HepG2 (cell line): ENCODE measurements around the gene UNC5CL. TPM values are rescaled to one million over a fixed set of nuclear protein-coding genes. Genes with fewer than 3 reads are reported as not detected.

Source experiments
- ATAC-seq: fragments of 200-7000 bp; cut with Tn5 transposase; 3 replicates; pipeline ENCODE4 v1.9.1; 2020; ENCODE audit warnings: mild to moderate bottlenecking, moderate library complexity
- BruUV-seq: library from RNA; stranded (reverse); fragments of 400-500 nt; replicated peaks from 2 replicates; lab custom pipeline; 2021; lab: Mats Ljungman, UMichigan
- CTCF ChIA-PET: fragments of 300-600 bp; formaldehyde crosslinking; extraction: SDS; loops from one replicate; lab custom pipeline; 2021; ENCODE audit warnings: low total read pairs, inconsistent platforms, low intra/inter-chr PET ratio; lab: Yijun Ruan, JAX
- POLR2A ChIA-PET: fragments of 350-600 bp; sonication (Branson Sonifier 250); formaldehyde crosslinking; loops from one replicate; lab custom pipeline; 2020; ENCODE audit warnings: antibody characterized with exemption, inconsistent platforms; lab: Yijun Ruan, JAX
- DNase-seq: peaks from one replicate; pipeline ENCODE4 v3.0.0-alpha.2; 2015; ENCODE audit warnings: low spot score
- FAIRE-seq: peaks from 3 replicates; lab custom pipeline; 2011; peaks lifted over from hg19 to GRCh38; lab: Jason Lieb, UNC
- H2AFZ ChIP-seq: one replicate; pipeline ENCODE4 v1.6.1; 2011; ENCODE audit warnings: low read length, inconsistent platforms
- H3K27ac ChIP-seq: fragments of 300-600 bp; 3 replicates; pipeline ENCODE4 v1.8.0; 2011; ENCODE audit warnings: mixed run types, mild to moderate bottlenecking, mixed read lengths, low read length, inconsistent platforms; ENCODE audit not compliant: insufficient read depth; ENCODE audit errors: extremely low read length
- H3K27me3 ChIP-seq, 2 experiments: fragments of 200-600 bp in 1 of 2; 2 replicates in 1 of 2; 3 replicates in 1 of 2; pipeline versions ENCODE4 v1.6.0 to v1.8.0; 2011; ENCODE audit warnings: low read length in 2 of 2, mild to moderate bottlenecking in 2 of 2, moderate library complexity in 2 of 2, inconsistent platforms in 1 of 2; ENCODE audit not compliant: insufficient read depth in 2 of 2, control insufficient read depth in 1 of 2
- H3K36me3 ChIP-seq, 2 experiments: fragments of 200-600 bp in 1 of 2; replicated peaks in 1 of 2; 2 replicates in 1 of 2; 3 replicates in 1 of 2; pipeline versions ENCODE4 v1.5.1 to v1.8.0; 2011; ENCODE audit warnings: low read length in 2 of 2, inconsistent platforms in 1 of 2; ENCODE audit not compliant: insufficient read depth in 2 of 2, control insufficient read depth in 1 of 2
- H3K4me1 ChIP-seq: 2 replicates; pipeline ENCODE4 v1.5.1; 2012; ENCODE audit warnings: low read length, inconsistent platforms; ENCODE audit not compliant: insufficient read depth
- H3K4me2 ChIP-seq: 2 replicates; pipeline ENCODE4 v1.6.0; 2011; ENCODE audit warnings: low read depth, low read length, inconsistent platforms
- H3K4me3 ChIP-seq, 3 experiments: fragments of 200-600 bp in 1 of 3; sonication (generic), shearing (Covaris generic) in 1 of 3; replicated peaks in 1 of 3; 2 replicates each; pipeline ENCODE4 v1.5.1; 2011 to 2016; ENCODE audit warnings: low read length in 3 of 3, inconsistent platforms in 2 of 3, low read depth in 2 of 3, mild to moderate bottlenecking in 2 of 3, control low read depth in 1 of 3, mixed read lengths in 1 of 3; ENCODE audit not compliant: insufficient read depth in 1 of 3
- H3K79me2 ChIP-seq: one replicate; pipeline ENCODE4 v1.6.1; 2011; ENCODE audit warnings: low read length, inconsistent platforms; ENCODE audit not compliant: insufficient read depth
- H3K9ac ChIP-seq: 2 replicates; pipeline ENCODE4 v1.6.0; 2011; ENCODE audit warnings: mild to moderate bottlenecking, low read depth, low read length, inconsistent platforms; ENCODE audit not compliant: insufficient read depth
- H3K9me3 ChIP-seq: 2 replicates; pipeline ENCODE4 v1.5.1; 2012; ENCODE audit warnings: mild to moderate bottlenecking, low read length
- H4K20me1 ChIP-seq: 2 replicates; pipeline ENCODE4 v1.6.0; 2011; ENCODE audit warnings: inconsistent platforms, mild to moderate bottlenecking, low read length, moderate library complexity; ENCODE audit not compliant: insufficient read depth
- ARHGAP35 ChIP-seq: sonication (generic); formaldehyde crosslinking; IDR thresholded peaks from 2 replicates; pipeline ENCODE4 v1.9.0; 2022; ENCODE audit warnings: mild to moderate bottlenecking, inconsistent platforms, moderate library complexity, missing genetic modification reagents, borderline replicate concordance
- ARNTL ChIP-seq: sonication (generic); formaldehyde crosslinking; IDR thresholded peaks from 2 replicates; pipeline ENCODE4 v1.4.0; 2020; ENCODE audit warnings: mild to moderate bottlenecking, missing genetic modification reagents
- FOXM1 ChIP-seq: sonication (generic); formaldehyde crosslinking; IDR thresholded peaks from 2 replicates; pipeline ENCODE4 v1.5.0; 2020; ENCODE audit warnings: missing genetic modification reagents
- MAFK ChIP-seq, 2 experiments: IDR thresholded peaks in 1 of 2; conservative IDR thresholded peaks in 1 of 2; 2 replicates each; pipeline ENCODE4 v1.6.1; 2011; ENCODE audit warnings: improper control_type of control experiment in 2 of 2, low read length in 2 of 2
- NFIC ChIP-seq: IDR thresholded peaks from 2 replicates; pipeline ENCODE4 v1.6.1; 2012; ENCODE audit warnings: mild to moderate bottlenecking, low read length, inconsistent platforms
- PPARG ChIP-seq: conservative IDR thresholded peaks from 2 replicates; pipeline ENCODE4 v1.6.1; 2016; ENCODE audit warnings: missing biosample characterization, missing genetic modification reagents
- RBFOX2 ChIP-seq: fragments of 200-400 bp; formaldehyde crosslinking; IDR thresholded peaks from 2 replicates; pipeline ENCODE4 v1.6.1; 2017; ENCODE audit warnings: low read depth, mild to moderate bottlenecking, low read length
- RFX5 ChIP-seq: IDR thresholded peaks from 2 replicates; pipeline ENCODE4 v1.6.1; 2011; ENCODE audit warnings: low read depth, low read length, improper control_type of control experiment
- STAT5B ChIP-seq: sonication (generic); formaldehyde crosslinking; IDR thresholded peaks from 2 replicates; pipeline ENCODE4 v1.4.0; 2020; ENCODE audit warnings: missing genetic modification reagents
- TEAD3 ChIP-seq: optimal IDR thresholded peaks from 2 replicates; pipeline ENCODE3; 2016; ENCODE audit warnings: borderline replicate concordance
- THRA ChIP-seq: sonication (generic); formaldehyde crosslinking; IDR thresholded peaks from 2 replicates; pipeline ENCODE4 v1.4.0; 2020; ENCODE audit warnings: missing genetic modification reagents, borderline replicate concordance
- ZBTB3 ChIP-seq: sonication (generic); formaldehyde crosslinking; IDR thresholded peaks from 2 replicates; pipeline ENCODE4 v1.4.0; 2020; ENCODE audit warnings: low read depth, mild to moderate bottlenecking, moderate library complexity, missing genetic modification reagents, borderline replicate concordance
- ZNF263 ChIP-seq: sonication (generic); formaldehyde crosslinking; IDR thresholded peaks from 2 replicates; pipeline ENCODE4 v1.4.0; 2020; ENCODE audit warnings: missing genetic modification reagents
- ZNF274 ChIP-seq: sonication (generic); formaldehyde crosslinking; IDR thresholded peaks from 2 replicates; pipeline ENCODE4 v1.5.1; 2020; ENCODE audit warnings: mild to moderate bottlenecking, missing genetic modification reagents
- ZNF343 ChIP-seq: sonication (generic); formaldehyde crosslinking; IDR thresholded peaks from 2 replicates; pipeline ENCODE4 v1.4.0; 2020; ENCODE audit warnings: mild to moderate bottlenecking, missing genetic modification reagents
- ZNF547 ChIP-seq: sonication (generic); formaldehyde crosslinking; IDR thresholded peaks from 2 replicates; pipeline ENCODE4 v1.5.1; 2020; ENCODE audit warnings: mild to moderate bottlenecking, missing genetic modification reagents
- ZNF7 ChIP-seq: IDR thresholded peaks from 2 replicates; pipeline ENCODE4 v1.6.1; 2016; ENCODE audit warnings: missing biosample characterization, missing genetic modification reagents
- ZNF746 ChIP-seq: sonication (generic); formaldehyde crosslinking; IDR thresholded peaks from 2 replicates; pipeline ENCODE4 v1.8.0; 2022; ENCODE audit warnings: mild to moderate bottlenecking, missing genetic modification reagents
- ZNF747 ChIP-seq: sonication (generic); formaldehyde crosslinking; IDR thresholded peaks from 2 replicates; pipeline ENCODE4 v1.8.1; 2023; ENCODE audit warnings: missing genetic modification reagents, mild to moderate bottlenecking, borderline replicate concordance
- ZSCAN31 ChIP-seq: sonication (generic); formaldehyde crosslinking; IDR thresholded peaks from 2 replicates; pipeline ENCODE4 v1.5.0; 2020; ENCODE audit warnings: low read depth, mild to moderate bottlenecking, missing genetic modification reagents
- WGBS: methylation state at CpG from one replicate; pipeline ENCODE4 v1.1.6; 2017; ENCODE audit warnings: low lambda C conversion rate; 5-methylcytosine and 5-hydroxymethylcytosine counted together
- in situ Hi-C: cut with HindIII; loops from 2 replicates; pipeline ENCODE4 v1.10.0; 2017; ENCODE audit warnings: low pct_unique_long_range_greater_than_20kb; ENCODE audit not compliant: extremely low pct_ligation_motif_present
- intact Hi-C: fragments of 100-400 bp; cut with micrococcal nuclease; formaldehyde crosslinking; loops from one replicate; pipeline ENCODE4 v1.10.0; 2022; ENCODE audit not compliant: unreplicated experiment
- polyA plus RNA-seq, 8 experiments: library from polyadenylated mRNA; depleted of rRNA in 3 of 8; stranded (reverse) in 7 of 8; unstranded in 1 of 8; fragments of >200 nt; fragmentation: Illumina TruSeq in 4 of 8; extraction: Trizol in 4 of 8; gene quantifications; 2 replicates each; pipeline versions ENCODE4 v1.2.1 to v1.2.3, GENCODE V29; 2011 to 2016; ENCODE audit warnings: low read depth in 4 of 8, missing spikeins in 1 of 8, mixed read lengths in 1 of 8; ENCODE audit not compliant: insufficient read depth in 1 of 8
- total RNA-seq, 5 experiments: library from RNA; depleted of rRNA; stranded (reverse); fragments of >200 nt; fragmentation: Illumina TruSeq; extraction: Trizol; gene quantifications; 2 replicates each; pipeline ENCODE4 v1.2.3, GENCODE V29; 2016; ENCODE audit warnings: low read depth in 1 of 5
- TF ChIP-seq, protein P1 (sequence below): sonication (generic); formaldehyde crosslinking; IDR thresholded peaks from 2 replicates; pipeline ENCODE4 v1.8.1; 2023; ENCODE audit warnings: missing genetic modification reagents, mild to moderate bottlenecking, borderline replicate concordance
- TF ChIP-seq, protein P2 (sequence below): sonication (generic); formaldehyde crosslinking; IDR thresholded peaks from 2 replicates; pipeline ENCODE4 v1.4.0; 2020; ENCODE audit warnings: missing genetic modification reagents

Gene UNC5CL
- total and polyA plus RNA-seq, 2 of the 13 experiments (the other 11 are each of a cell fraction or from before 2014, with no cell fraction given), result 2.4 to 2.5 TPM

DNA sequence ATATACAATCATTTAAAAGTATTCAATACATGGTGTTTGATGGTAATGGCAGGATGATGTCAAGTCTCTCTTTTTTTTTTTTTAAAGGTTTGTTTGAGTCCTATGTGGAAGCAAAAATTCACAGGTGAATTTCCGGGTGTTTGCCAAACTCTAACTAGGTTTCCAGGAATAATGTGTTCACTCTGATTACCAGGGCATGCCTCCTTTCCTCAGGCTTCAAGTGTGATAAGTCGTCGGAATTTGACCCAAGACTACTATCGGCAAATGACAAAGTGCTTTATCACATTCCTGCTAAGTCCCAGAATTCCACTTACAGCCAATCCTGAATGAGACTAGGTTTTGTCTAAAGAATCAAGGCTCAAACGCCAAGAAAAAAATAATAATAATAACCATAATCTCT, 25.8 kb upstream of the UNC5CL start (continued):
- TF ChIP-seq RBFOX2 (no peak; the same call in 1 of the 2 replicates), ZNF547 (no peak)

DNA sequence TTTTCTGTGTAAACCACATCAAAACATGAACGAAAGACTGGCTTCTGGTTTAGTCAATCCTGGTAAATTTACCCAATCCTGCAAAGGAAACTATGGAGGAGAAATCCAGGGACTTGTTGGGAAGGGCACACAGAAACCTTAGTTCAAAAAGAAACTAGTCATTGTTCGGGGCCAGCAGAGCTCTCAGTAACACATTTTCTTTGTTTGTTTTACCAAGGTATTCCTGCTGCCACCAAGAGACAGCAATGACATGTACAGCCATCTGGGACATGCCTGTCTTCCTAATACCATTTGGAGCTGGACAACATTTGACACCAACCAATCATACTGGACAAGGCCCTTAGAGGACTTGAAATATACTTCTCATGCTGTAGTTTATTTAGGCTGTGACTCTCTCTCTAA, 24.9 kb upstream of the UNC5CL start:
- 0% methylated on average over 2 of the region's 2 CpGs for WGBS
- H3K4me3 ChIP-seq, result no peak overlapping the region; a peak in 1 of 6 replicates
- no peak overlapping the region for H2AFZ ChIP-seq
- ChIA-PET POLR2A (interaction anchor here (0.8 to 2.7 kb wide), 11 partner anchors 9 to 167 kb away, joined by 3 to 44 read pairs (median 8); partner anchors contain the start of genes APOBEC2, NFYA, OARD1 and TSPO2), CTCF (interaction anchor here (4.1 to 5.3 kb wide), 3 partner anchors 25 to 57 kb away, joined by 25 to 56 read pairs (median 41); partner anchors contain the start of gene UNC5CL)
- no peaks in the 10 kb centered on the region for H3K9me3 ChIP-seq
- in situ Hi-C loops (no loop called here), intact Hi-C loops (loop anchor here (10.0 kb wide), 1 partner anchor 739 kb away; no protein-coding TSS in a partner anchor)
- H3K9ac ChIP-seq, result peak overlapping the region; percentile 28; the same call in 1 of the 2 replicates
- no peaks in the 10 kb centered on the region for H3K27me3 ChIP-seq
- H3K36me3 ChIP-seq, result peaks cover 6 to 20% of the 10 kb centered on the region in 2 experiments
- no peaks in the 10 kb centered on the region for H4K20me1 ChIP-seq
- DNase-seq (peak; percentile 97), FAIRE-seq (peak; percentile 92), ATAC-seq (peak; percentile 86)
- no peaks in the 10 kb centered on the region for H3K79me2 ChIP-seq
- peaks cover 59% of the 10 kb centered on the region for H3K4me1 ChIP-seq
- BruUV-seq, result no TSS peak
- peak overlapping the region; percentile 75 for H3K27ac ChIP-seq
- peak overlapping the region; percentile 59 for H3K4me2 ChIP-seq
- TF ChIP-seq ZNF747 (CRISPR knock-in tag) (no peak), ZBTB3 (CRISPR knock-in tag) (no peak), RFX5 (no peak), ZNF746 (CRISPR knock-in tag) (no peak), FOXM1 (CRISPR knock-in tag) (no peak), NFIC (no peak), ARHGAP35 (CRISPR knock-in tag) (no peak), STAT5B (CRISPR knock-in tag) (0 out of 2 replicates have a peak, but pooled peaks have one; percentile 17), ZSCAN31 (CRISPR knock-in tag) (no peak), TEAD3 (CRISPR knock-in tag) (peak; percentile 75), PPARG (CRISPR knock-in tag) (peak; percentile 77; the same call in 1 of the 2 replicates), THRA (CRISPR knock-in tag) (no peak; the same call in 1 of the 2 replicates), ARNTL (CRISPR knock-in tag) (no peak), ZNF7 (CRISPR knock-in tag) (no peak), ZNF263 (no peak), MAFK (conservative IDR thresholded peaks at IDR 0.05 in 1 of 2, IDR thresholded peaks at IDR 0.05 in 1 of 2; ENCODE audit: low read length in 2 of 2) (0 out of 4 replicates have a peak, but pooled peaks of 1 of the 2 experiments have one; percentile 1), ZNF343 (no peak), ZNF274 (CRISPR knock-in tag) (no peak)
- TF ChIP-seq, protein P1, sequence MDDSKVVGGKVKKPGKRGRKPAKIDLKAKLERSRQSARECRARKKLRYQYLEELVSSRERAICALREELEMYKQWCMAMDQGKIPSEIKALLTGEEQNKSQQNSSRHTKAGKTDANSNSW (CRISPR knock-in tag), result no peak
- TF ChIP-seq, protein P2, sequence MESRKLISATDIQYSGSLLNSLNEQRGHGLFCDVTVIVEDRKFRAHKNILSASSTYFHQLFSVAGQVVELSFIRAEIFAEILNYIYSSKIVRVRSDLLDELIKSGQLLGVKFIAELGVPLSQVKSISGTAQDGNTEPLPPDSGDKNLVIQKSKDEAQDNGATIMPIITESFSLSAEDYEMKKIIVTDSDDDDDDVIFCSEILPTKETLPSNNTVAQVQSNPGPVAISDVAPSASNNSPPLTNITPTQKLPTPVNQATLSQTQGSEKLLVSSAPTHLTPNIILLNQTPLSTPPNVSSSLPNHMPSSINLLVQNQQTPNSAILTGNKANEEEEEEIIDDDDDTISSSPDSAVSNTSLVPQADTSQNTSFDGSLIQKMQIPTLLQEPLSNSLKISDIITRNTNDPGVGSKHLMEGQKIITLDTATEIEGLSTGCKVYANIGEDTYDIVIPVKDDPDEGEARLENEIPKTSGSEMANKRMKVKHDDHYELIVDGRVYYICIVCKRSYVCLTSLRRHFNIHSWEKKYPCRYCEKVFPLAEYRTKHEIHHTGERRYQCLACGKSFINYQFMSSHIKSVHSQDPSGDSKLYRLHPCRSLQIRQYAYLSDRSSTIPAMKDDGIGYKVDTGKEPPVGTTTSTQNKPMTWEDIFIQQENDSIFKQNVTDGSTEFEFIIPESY (CRISPR knock-in tag), result 0 out of 2 replicates have a peak, but pooled peaks have one; percentile 7
